ENCODE data around the gene DNALI1.
"Not testable (repeated sequence)": the region's sequence is repeated elsewhere in the genome, so short reads cannot be mapped to it uniquely, and the experiment has no call there.

Gene DNALI1

DNA sequence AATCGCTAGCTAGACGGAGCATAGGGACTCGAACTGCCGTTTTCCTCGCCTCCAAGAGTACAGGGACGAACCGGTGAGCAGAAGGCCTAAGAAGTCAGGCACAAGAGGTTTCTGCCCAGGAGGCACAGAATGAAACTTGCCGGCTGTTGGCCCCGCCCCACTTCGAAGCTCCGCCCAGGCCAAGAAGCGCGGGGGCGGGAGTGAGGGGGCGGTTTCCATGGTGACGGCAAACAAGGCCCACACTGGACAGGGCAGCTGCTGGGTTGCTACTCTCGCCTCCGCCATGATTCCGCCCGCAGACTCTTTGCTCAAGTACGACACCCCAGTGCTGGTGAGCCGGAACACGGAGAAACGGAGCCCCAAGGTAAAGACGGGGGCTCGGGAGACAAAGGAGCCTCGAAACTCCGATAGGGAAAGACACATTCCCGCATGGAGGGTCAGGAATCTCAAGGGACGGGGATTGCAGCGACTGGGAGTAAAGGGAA is at the start of gene DNALI1:
Gene DNALI1 (plus strand): TSS at position 229 of the 485 bp plus-strand sequence. CDS start 55 bp downstream, at position 284.
- peak; percentile 65 to 94 for DNase-seq (ENCODE audit: low read depth in 1 of 2, low spot score in 1 of 2)
- in situ Hi-C loops (cut with HindIII; ENCODE audit: low pct_unique_long_range_greater_than_20kb, low sequenced_read_pairs), result no loop called here
- no peak for TF ChIP-seq JUND (IDR thresholded peaks at IDR 0.05; ENCODE audit: low read depth)

DNA sequence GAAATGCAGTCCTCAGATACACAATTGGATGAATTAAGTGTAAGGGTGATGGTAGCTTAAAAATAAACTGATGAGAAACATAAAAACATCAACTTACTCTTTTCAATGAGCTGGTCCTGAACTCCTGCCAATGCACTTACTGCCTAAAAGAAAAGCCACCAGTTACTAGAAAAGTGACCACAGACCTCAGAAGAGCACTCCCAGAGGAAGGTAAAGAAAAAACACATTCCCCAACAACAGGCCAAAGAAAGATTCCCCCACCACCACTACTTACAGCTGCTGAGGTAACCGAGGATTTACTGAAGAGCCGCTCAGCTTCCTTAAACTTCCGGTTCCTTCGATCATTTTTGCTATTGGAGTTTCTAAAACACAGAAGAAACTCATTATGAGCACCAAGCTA is 47.6 kb upstream of the DNALI1 start:
- no peak for TF ChIP-seq JUND (IDR thresholded peaks at IDR 0.05; ENCODE audit: low read depth)
- peak in 1 of 2 experiments; percentile 52 for DNase-seq (ENCODE audit: low read depth in 1 of 2, low spot score in 1 of 2)
- in situ Hi-C loops (cut with HindIII; ENCODE audit: low pct_unique_long_range_greater_than_20kb, low sequenced_read_pairs), result no loop called here

- DNase-seq (ENCODE audit: low read depth in 1 of 2, low spot score in 1 of 2), result no peak
- TF ChIP-seq JUND (IDR thresholded peaks at IDR 0.05; ENCODE audit: low read depth), result no peak
- in situ Hi-C loops (cut with HindIII; ENCODE audit: low pct_unique_long_range_greater_than_20kb, low sequenced_read_pairs), result no loop called here
Measured at GRCh38 chr1:37513795-37514349, 42.9 kb upstream of the DNALI1 start.

GRCh38 chr1:37514350-37515184 is 42.2 kb upstream of the DNALI1 start, which contains the start of gene MEAF6:
Gene MEAF6, minus strand, starts transcription at chr1:37514766. Its CDS starts 20 bp downstream, at chr1:37514746.
- peak; percentile 54 to 79 for DNase-seq (ENCODE audit: low read depth in 1 of 2, low spot score in 1 of 2)
- TF ChIP-seq JUND (IDR thresholded peaks at IDR 0.05; ENCODE audit: low read depth), result no peak
- in situ Hi-C loops (cut with HindIII; ENCODE audit: low pct_unique_long_range_greater_than_20kb, low sequenced_read_pairs), result no loop called here

- in situ Hi-C loops (cut with HindIII; ENCODE audit: low pct_unique_long_range_greater_than_20kb, low sequenced_read_pairs), result no loop called here
- no peak for TF ChIP-seq JUND (IDR thresholded peaks at IDR 0.05; ENCODE audit: low read depth)
- no peak for DNase-seq (ENCODE audit: low read depth in 1 of 2, low spot score in 1 of 2)
Measured at GRCh38 chr1:37515185-37516034, 41.3 kb upstream of the DNALI1 start.

- DNase-seq (ENCODE audit: low read depth in 1 of 2, low spot score in 1 of 2), result no peak
- in situ Hi-C loops (cut with HindIII; ENCODE audit: low pct_unique_long_range_greater_than_20kb, low sequenced_read_pairs), result no loop called here
- TF ChIP-seq JUND (IDR thresholded peaks at IDR 0.05; ENCODE audit: low read depth), result no peak
Measured at GRCh38 chr1:37517569-37517968, 39.2 kb upstream of the DNALI1 start.

GRCh38 chr1:37518241-37518640 is 38.5 kb upstream of the DNALI1 start:
- DNase-seq (ENCODE audit: low read depth in 1 of 2, low spot score in 1 of 2); in situ Hi-C loops (cut with HindIII; ENCODE audit: low pct_unique_long_range_greater_than_20kb, low sequenced_read_pairs): not testable (repeated sequence)

- in situ Hi-C loops (cut with HindIII; ENCODE audit: low pct_unique_long_range_greater_than_20kb, low sequenced_read_pairs); DNase-seq (ENCODE audit: low read depth in 1 of 2, low spot score in 1 of 2): not testable (repeated sequence)
Measured at GRCh38 chr1:37518929-37519328, 37.8 kb upstream of the DNALI1 start.

DNA sequence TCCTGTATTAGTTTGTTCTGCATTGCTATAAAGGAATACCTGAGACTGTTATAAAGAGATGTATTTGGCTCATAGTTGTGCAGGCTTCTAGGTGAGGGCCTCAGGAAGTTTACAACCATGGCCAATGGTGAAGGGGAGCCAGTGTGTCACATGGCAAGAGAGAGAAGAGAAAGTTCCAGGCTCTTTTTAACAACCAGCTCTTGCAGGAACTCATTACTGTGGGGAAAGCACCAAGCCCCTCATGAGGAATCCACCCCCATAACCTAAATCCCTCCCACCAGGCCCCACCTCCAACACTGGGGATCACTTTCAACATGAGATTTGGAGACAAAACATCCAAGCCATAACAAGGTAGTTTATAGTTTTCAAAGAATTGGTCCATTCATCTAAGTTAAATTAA is 37.1 kb upstream of the DNALI1 start:
- TF ChIP-seq JUND (IDR thresholded peaks at IDR 0.05; ENCODE audit: low read depth), result no peak
- DNase-seq (ENCODE audit: low read depth in 1 of 2, low spot score in 1 of 2), result no peak
- in situ Hi-C loops (cut with HindIII; ENCODE audit: low pct_unique_long_range_greater_than_20kb, low sequenced_read_pairs), result no loop called here

DNA sequence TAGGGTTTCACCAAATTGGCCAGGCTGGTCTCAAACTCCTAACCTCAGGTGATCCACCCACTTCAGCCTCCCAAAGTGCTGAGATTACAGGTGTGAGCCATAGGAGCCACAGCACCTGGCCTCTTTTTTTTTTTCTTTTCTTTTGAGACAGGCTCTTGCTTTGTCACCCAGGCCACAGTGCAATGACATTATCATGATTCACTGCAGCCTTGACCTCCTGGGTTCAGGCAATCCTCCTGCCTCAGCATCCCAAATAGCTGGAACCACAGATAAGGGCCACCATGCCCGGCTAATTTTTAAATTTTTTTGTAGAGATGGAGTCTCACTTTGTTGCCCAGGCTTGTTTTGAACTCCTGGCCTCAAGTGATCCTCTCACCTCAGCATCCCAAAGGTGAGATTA is 26.9 kb upstream of the DNALI1 start:
- DNase-seq (ENCODE audit: low read depth in 1 of 2, low spot score in 1 of 2); in situ Hi-C loops (cut with HindIII; ENCODE audit: low pct_unique_long_range_greater_than_20kb, low sequenced_read_pairs): not testable (repeated sequence)

DNA sequence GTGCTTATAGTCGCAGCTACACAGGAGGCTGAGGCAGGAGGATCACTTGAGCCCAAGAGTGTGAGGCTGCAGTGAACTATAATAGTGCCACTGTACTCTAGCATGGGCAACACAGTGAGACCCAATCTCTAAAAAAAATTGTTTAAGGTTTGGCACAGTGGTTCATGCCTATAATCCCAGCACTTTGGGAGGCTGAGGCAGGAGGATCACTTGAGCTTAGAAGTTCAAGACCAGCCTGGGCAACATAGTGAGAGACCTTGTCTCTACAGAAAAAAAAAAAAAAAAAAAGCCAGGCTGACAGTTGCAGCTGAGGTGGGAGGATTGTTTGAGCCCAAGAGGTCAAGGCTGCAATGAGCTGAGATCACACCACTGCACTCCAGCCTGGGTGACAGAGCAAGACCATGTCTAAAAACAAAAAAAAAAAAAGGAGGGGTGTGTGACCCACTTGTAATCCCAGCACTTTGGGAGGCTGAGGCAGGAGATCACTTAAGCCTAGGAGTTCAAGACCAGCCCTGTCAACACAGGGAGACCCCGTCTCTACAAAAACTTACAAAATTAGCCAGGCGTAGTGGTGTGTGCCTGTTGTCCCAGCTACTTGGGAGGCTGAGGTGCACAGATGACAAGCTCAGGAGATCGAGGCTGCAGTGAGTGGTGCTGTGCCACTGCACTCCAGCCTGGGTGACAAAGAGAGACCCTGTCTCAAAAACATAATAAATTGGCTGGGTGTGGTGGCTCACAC is 24.2 kb upstream of the DNALI1 start:
- DNase-seq (ENCODE audit: low read depth in 1 of 2, low spot score in 1 of 2); in situ Hi-C loops (cut with HindIII; ENCODE audit: low pct_unique_long_range_greater_than_20kb, low sequenced_read_pairs): not testable (repeated sequence)
